Gastroesophageal sphincter (tissue), 4 donors: ENCODE data around the gene PLGRKT. TPM values are rescaled to one million over a fixed set of nuclear protein-coding genes. Genes with fewer than 3 reads are reported as not detected.
"Not testable (repeated sequence)": the region's sequence is repeated elsewhere in the genome, so short reads cannot be mapped to it uniquely, and the experiment has no call there.

Experiments
- ATAC-seq: fragments of 150-250 bp; one replicate; pipeline ENCODE4 v1.9.1; 2016; ENCODE audit warnings: mild to moderate bottlenecking, moderate library complexity
- H3K27ac ChIP-seq, 4 donors: fragments of 200-600 bp; sonication (generic) in 3 of 4; 1 replicate in 3 of 4; 2 replicates in 1 of 4; pipeline ENCODE4 v1.5.1; 2016 to 2019
- H3K27me3 ChIP-seq: fragments of 200-600 bp; sonication (generic); one replicate; pipeline ENCODE4 v1.5.1; 2019
- H3K36me3 ChIP-seq, 2 donors: fragments of 200-600 bp; sonication (generic); one replicate each; pipeline ENCODE4 v1.5.1; 2019; ENCODE audit warnings: control low read depth in 1 of 2
- H3K4me1 ChIP-seq, 3 donors: fragments of 200-600 bp; sonication (generic); 1 replicate in 2 of 3; 2 replicates in 1 of 3; pipeline ENCODE4 v1.5.1; 2016 to 2019; ENCODE audit warnings: control low read depth in 2 of 3
- H3K4me3 ChIP-seq, 2 donors: fragments of 200-600 bp; sonication (generic); one replicate each; pipeline ENCODE4 v1.5.1; 2019; ENCODE audit warnings: mild to moderate bottlenecking in 1 of 2, moderate library complexity in 1 of 2
- H3K9me3 ChIP-seq, 3 donors: fragments of 200-600 bp; sonication (generic); one replicate each; pipeline ENCODE4 v1.5.1; 2017 to 2019; ENCODE audit warnings: control low read depth in 2 of 3
- EP300 ChIP-seq: sonication (generic); formaldehyde crosslinking; IDR thresholded peaks from one replicate; pipeline ENCODE4 v1.6.1; 2017; ENCODE audit warnings: antibody characterized with exemption, mild to moderate bottlenecking
- POLR2A ChIP-seq, 2 donors: fragments of 450-650 bp; IDR thresholded peaks; one replicate each; pipeline ENCODE4 v1.6.1; 2017; ENCODE audit warnings: antibody characterized with exemption in 2 of 2, mild to moderate bottlenecking in 2 of 2, moderate library complexity in 1 of 2
- POLR2AphosphoS5 ChIP-seq: sonication (generic); formaldehyde crosslinking; IDR thresholded peaks from one replicate; pipeline ENCODE4 v1.6.1; 2017; ENCODE audit warnings: antibody characterized with exemption
- WGBS, 2 donors: methylation state at CpG; one replicate each; pipeline ENCODE4 v1.1.5; 2018; ENCODE audit warnings: low coverage in 1 of 2; 5-methylcytosine and 5-hydroxymethylcytosine counted together
- total RNA-seq, 4 donors: library from RNA; depleted of rRNA; stranded (reverse); fragments of >200 nt; gene quantifications; one replicate each; pipeline ENCODE4 v1.1.0, GENCODE V29; 2016
- TF ChIP-seq, protein P1 (sequence below), 4 experiments: fragments of 200-600 bp in 2 of 4; fragments of 450-650 bp in 2 of 4; sonication (generic) in 1 of 4; IDR thresholded peaks; one replicate each; pipeline ENCODE4 v1.5.1; 2017 to 2019; ENCODE audit warnings: antibody characterized with exemption in 4 of 4, mild to moderate bottlenecking in 2 of 4, moderate library complexity in 2 of 4

PLGRKT gene
- total RNA-seq, 4 donors from 2014 or later, result 8.8 to 22.6 (median 13.3) TPM

GRCh38 chr9:5408596-5408995 is 29.1 kb downstream of the PLGRKT start:
- no CpG with 5 or more reads among the region's 1 CpG for WGBS, 2 donors
- peaks cover 0 to 15% of the 10 kb centered on the region in 2 donors for H3K36me3 ChIP-seq
- no peaks in the 10 kb centered on the region for H3K27me3 ChIP-seq
- H3K9me3 ChIP-seq, result peaks cover 0 to 31% (median 0%) of the 10 kb centered on the region in 3 donors
- no peaks in the 10 kb centered on the region for H3K4me1 ChIP-seq
- no peak for ATAC-seq
- TF ChIP-seq POLR2AphosphoS5 (no peak), EP300 (no peak), POLR2A (IDR thresholded peaks at IDR 0.05) (no peak)
- TF ChIP-seq, protein P1, sequence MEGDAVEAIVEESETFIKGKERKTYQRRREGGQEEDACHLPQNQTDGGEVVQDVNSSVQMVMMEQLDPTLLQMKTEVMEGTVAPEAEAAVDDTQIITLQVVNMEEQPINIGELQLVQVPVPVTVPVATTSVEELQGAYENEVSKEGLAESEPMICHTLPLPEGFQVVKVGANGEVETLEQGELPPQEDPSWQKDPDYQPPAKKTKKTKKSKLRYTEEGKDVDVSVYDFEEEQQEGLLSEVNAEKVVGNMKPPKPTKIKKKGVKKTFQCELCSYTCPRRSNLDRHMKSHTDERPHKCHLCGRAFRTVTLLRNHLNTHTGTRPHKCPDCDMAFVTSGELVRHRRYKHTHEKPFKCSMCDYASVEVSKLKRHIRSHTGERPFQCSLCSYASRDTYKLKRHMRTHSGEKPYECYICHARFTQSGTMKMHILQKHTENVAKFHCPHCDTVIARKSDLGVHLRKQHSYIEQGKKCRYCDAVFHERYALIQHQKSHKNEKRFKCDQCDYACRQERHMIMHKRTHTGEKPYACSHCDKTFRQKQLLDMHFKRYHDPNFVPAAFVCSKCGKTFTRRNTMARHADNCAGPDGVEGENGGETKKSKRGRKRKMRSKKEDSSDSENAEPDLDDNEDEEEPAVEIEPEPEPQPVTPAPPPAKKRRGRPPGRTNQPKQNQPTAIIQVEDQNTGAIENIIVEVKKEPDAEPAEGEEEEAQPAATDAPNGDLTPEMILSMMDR (IDR thresholded peaks at IDR 0.05), result no peak
- H3K4me3 ChIP-seq, result no peak overlapping the region
- no peak overlapping the region for H3K27ac ChIP-seq

DNA sequence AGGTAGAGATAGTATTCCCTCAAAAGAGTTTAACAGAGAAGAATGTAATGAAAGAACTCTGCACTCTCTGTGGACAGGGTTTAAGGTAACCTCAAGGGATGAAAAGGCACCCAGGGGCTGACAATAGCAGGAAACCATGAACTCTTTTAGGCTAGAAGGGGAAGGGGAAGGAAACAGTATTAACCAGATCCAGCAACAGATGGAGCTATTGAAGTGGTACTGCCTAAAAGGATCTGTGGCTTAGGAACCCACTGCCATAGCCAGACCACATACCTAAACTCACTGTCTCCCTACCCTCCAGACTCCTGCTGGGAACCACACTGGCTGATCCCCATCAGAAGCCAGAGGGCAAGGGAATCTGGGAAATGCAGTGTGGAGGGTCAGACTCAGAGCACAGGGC is 35.5 kb downstream of the PLGRKT start:
- no peak overlapping the region for H3K4me3 ChIP-seq
- H3K4me1 ChIP-seq, result no peaks in the 10 kb centered on the region
- no peaks in the 10 kb centered on the region for H3K36me3 ChIP-seq
- H3K27me3 ChIP-seq, result no peaks in the 10 kb centered on the region
- no peak overlapping the region for H3K27ac ChIP-seq
- peaks cover 0 to 9% (median 0%) of the 10 kb centered on the region in 3 donors for H3K9me3 ChIP-seq
- TF ChIP-seq, protein P1 (IDR thresholded peaks at IDR 0.05), result no peak
- ATAC-seq, result no peak

GRCh38 chr9:5397547-5397946 is 40.2 kb downstream of the PLGRKT start:
- H3K36me3 ChIP-seq, H3K4me3 ChIP-seq, H3K27ac ChIP-seq, H3K4me1 ChIP-seq, H3K27me3 ChIP-seq, ATAC-seq, H3K9me3 ChIP-seq: not testable (repeated sequence)
- WGBS, 2 donors, result 70 to 80% methylated on average over 1 of the region's 3 CpGs

- Histone ChIP-seq H3K4me1 (no peaks in the 10 kb centered on the region), H3K36me3 (peaks cover 0 to 6% of the 10 kb centered on the region in 2 donors), H3K27ac (no peak overlapping the region), H3K4me3 (no peak overlapping the region), H3K27me3 (no peaks in the 10 kb centered on the region), H3K9me3 (no peaks in the 10 kb centered on the region)
- ATAC-seq, result no peak
- TF ChIP-seq POLR2AphosphoS5 (no peak), EP300 (no peak), POLR2A (IDR thresholded peaks at IDR 0.05) (no peak)
- TF ChIP-seq, protein P1 (IDR thresholded peaks at IDR 0.05), result no peak
These were observed 42.3 kb downstream of the PLGRKT start for GRCh38 chr9:5395428-5395827.

DNA sequence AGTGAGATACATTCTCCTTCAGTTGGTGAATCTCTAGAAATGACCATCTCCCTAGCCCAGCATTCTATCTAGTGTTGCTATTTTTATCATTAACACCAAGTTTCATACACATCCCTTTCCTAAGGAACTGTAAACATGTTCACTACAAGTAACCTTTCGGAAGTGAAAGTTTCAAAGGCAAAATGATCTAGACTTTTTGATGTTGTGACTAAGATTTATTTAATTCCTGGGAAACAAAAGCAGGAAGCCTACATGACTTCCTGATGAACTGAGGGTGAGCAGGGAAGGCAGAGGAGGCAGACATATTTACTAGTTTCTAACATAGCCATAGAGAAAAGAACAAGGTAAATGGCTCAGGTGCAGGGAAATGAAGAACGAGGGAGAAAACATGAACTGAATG is 43.7 kb downstream of the PLGRKT start:
- not testable (repeated sequence) for H3K27me3 ChIP-seq, ATAC-seq, H3K4me3 ChIP-seq, H3K4me1 ChIP-seq, H3K9me3 ChIP-seq, H3K36me3 ChIP-seq, H3K27ac ChIP-seq
- WGBS, 2 donors, result 69 to 74% methylated on average over 2 of the region's 2 CpGs

- H3K27me3 ChIP-seq, result no peaks in the 10 kb centered on the region
- H3K27ac ChIP-seq, result no peak overlapping the region
- no peak for TF ChIP-seq EP300
- no peak for TF ChIP-seq POLR2AphosphoS5
- TF ChIP-seq POLR2A (IDR thresholded peaks at IDR 0.05), result no peak
- TF ChIP-seq, protein P1 (IDR thresholded peaks at IDR 0.05), result no peak
- peaks cover 0 to 6% of the 10 kb centered on the region in 2 donors for H3K36me3 ChIP-seq
- no peak overlapping the region for H3K4me3 ChIP-seq
- H3K9me3 ChIP-seq, result no peaks in the 10 kb centered on the region
- no peaks in the 10 kb centered on the region for H3K4me1 ChIP-seq
- WGBS, 2 donors, result 80% methylated on average over 1 to 2 of the region's 2 CpGs
- ATAC-seq, result no peak
These were observed 44.2 kb downstream of the PLGRKT start for GRCh38 chr9:5393497-5393896.
